Prostate gland (tissue), 2 donors: ENCODE measurements around the gene CPSF7. TPM values are rescaled to one million over a fixed set of nuclear protein-coding genes. Genes with fewer than 3 reads are reported as not detected.

Source experiments
- DNase-seq: peaks from one replicate; pipeline ENCODE4 v3.0.0-alpha.2; 2019; ENCODE audit warnings: low spot score
- H3K27ac ChIP-seq, 2 donors: fragments of 200-600 bp; sonication (generic); 2 replicates each; pipeline ENCODE4 v1.5.1; 2017 to 2019
- H3K27me3 ChIP-seq: fragments of 200-600 bp; sonication (generic); replicated peaks from 2 replicates; pipeline ENCODE4 v1.5.1; 2019; ENCODE audit not compliant: insufficient read depth
- H3K36me3 ChIP-seq, 2 donors: fragments of 200-600 bp; sonication (generic); 1 replicate in 1 of 2; 2 replicates in 1 of 2; pipeline versions ENCODE4 v1.5.1 to v1.8.1; 2017 to 2019
- H3K4me1 ChIP-seq: fragments of 200-600 bp; sonication (generic); replicated peaks from 2 replicates; pipeline ENCODE4 v1.5.1; 2019
- H3K4me3 ChIP-seq, 2 donors: fragments of 200-600 bp; sonication (generic); 2 replicates each; pipeline ENCODE4 v1.5.1; 2017 to 2019
- H3K9me3 ChIP-seq: fragments of 200-600 bp; sonication (generic); 2 replicates; pipeline ENCODE4 v1.5.1; 2017
- POLR2A ChIP-seq: fragments of 450-650 bp; IDR thresholded peaks from one replicate; pipeline ENCODE4 v1.6.1; 2016; ENCODE audit warnings: antibody characterized with exemption, mild to moderate bottlenecking
- POLR2AphosphoS5 ChIP-seq: sonication (generic); formaldehyde crosslinking; IDR thresholded peaks from one replicate; pipeline ENCODE4 v1.6.1; 2017; ENCODE audit warnings: antibody characterized with exemption
- WGBS: methylation state at CpG from one replicate; pipeline ENCODE4 v1.1.5; 2018; 5-methylcytosine and 5-hydroxymethylcytosine counted together
- intact Hi-C: fragments of 100-400 bp; cut with DNase I; formaldehyde crosslinking; loops from one replicate; pipeline ENCODE4 v1.14.2; 2022
- total RNA-seq, 2 donors: library from RNA; depleted of rRNA; stranded (reverse); fragments of >200 nt; gene quantifications; one replicate each; pipeline ENCODE4 v1.1.0, GENCODE V29; 2016
- TF ChIP-seq, protein P1 (sequence below), 4 experiments: fragments of 200-600 bp in 2 of 4; fragments of 450-650 bp in 2 of 4; sonication (generic) in 2 of 4; IDR thresholded peaks; 1 replicate in 3 of 4; 2 replicates in 1 of 4; pipeline ENCODE4 v1.5.1; 2016 to 2019; ENCODE audit warnings: antibody characterized with exemption in 4 of 4, mild to moderate bottlenecking in 2 of 4, moderate library complexity in 2 of 4

The CPSF7 gene
- total RNA-seq, 2 donors from 2014 or later = 44.7 to 66.8 TPM

DNA sequence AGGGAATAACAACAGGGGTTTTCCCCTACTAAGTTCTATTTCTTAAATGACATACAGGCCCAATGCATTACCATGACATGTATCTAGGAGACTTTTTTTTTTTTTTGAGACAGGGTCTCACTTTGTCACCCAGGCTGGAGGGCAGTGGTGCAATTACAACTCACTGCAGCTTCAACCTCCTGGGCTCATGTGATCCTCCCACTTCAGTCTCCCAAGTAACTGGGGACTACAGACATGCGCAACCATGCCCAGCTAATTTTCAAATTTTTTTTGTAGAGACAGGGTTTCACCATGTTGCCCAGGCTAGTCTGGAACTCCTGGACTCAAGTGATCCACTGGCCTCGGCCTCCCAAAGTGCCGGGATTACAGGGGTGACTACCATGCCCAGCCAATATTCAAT lies 7.5 kb downstream of the CPSF7 start:
- Histone ChIP-seq H3K36me3 (peaks cover 0 to 5% of the 10 kb centered on the region in 2 donors), H3K27ac (no peak overlapping the region), H3K4me3 (no peak overlapping the region), H3K4me1 (peaks cover 7% of the 10 kb centered on the region), H3K9me3 (no peaks in the 10 kb centered on the region), H3K27me3 (no peaks in the 10 kb centered on the region)
- TF ChIP-seq POLR2A (no peak), POLR2AphosphoS5 (no peak)
- TF ChIP-seq, protein P1, sequence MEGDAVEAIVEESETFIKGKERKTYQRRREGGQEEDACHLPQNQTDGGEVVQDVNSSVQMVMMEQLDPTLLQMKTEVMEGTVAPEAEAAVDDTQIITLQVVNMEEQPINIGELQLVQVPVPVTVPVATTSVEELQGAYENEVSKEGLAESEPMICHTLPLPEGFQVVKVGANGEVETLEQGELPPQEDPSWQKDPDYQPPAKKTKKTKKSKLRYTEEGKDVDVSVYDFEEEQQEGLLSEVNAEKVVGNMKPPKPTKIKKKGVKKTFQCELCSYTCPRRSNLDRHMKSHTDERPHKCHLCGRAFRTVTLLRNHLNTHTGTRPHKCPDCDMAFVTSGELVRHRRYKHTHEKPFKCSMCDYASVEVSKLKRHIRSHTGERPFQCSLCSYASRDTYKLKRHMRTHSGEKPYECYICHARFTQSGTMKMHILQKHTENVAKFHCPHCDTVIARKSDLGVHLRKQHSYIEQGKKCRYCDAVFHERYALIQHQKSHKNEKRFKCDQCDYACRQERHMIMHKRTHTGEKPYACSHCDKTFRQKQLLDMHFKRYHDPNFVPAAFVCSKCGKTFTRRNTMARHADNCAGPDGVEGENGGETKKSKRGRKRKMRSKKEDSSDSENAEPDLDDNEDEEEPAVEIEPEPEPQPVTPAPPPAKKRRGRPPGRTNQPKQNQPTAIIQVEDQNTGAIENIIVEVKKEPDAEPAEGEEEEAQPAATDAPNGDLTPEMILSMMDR (IDR thresholded peaks at IDR 0.05) = no peak
- 92% methylated on average over 3 of the region's 3 CpGs for WGBS
- intact Hi-C loops = no loop called here
- DNase-seq = no peak

DNA sequence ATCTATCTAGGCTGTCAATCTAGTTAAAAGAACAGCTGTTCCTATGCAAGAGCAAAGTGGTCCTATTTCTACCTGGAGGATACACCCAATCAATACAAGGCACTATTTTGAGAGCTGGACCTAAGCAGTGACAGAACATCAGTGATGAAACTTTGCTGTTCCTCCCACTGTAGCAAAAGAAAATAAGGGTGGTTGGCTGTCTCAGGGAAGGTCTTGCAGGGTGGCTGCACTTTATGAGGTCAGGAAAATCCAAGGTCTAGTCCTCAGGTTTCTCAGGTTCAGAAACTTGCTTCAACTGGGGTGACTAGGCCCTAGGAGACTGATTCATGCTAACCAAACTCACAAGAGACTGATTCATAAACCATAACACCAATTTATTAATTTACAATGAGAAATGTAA lies 11.6 kb downstream of the CPSF7 start:
- H3K9me3 ChIP-seq = no peaks in the 10 kb centered on the region
- H3K36me3 ChIP-seq = peaks cover 18 to 21% of the 10 kb centered on the region in 2 donors
- H3K27ac ChIP-seq = no peak overlapping the region
- no peaks in the 10 kb centered on the region for H3K4me1 ChIP-seq
- intact Hi-C loops = no loop called here
- no peak for DNase-seq
- no peak overlapping the region for H3K4me3 ChIP-seq
- H3K27me3 ChIP-seq = no peaks in the 10 kb centered on the region
- TF ChIP-seq POLR2A (no peak), POLR2AphosphoS5 (no peak)
- TF ChIP-seq, protein P1 (IDR thresholded peaks at IDR 0.05) = no peak

DNA sequence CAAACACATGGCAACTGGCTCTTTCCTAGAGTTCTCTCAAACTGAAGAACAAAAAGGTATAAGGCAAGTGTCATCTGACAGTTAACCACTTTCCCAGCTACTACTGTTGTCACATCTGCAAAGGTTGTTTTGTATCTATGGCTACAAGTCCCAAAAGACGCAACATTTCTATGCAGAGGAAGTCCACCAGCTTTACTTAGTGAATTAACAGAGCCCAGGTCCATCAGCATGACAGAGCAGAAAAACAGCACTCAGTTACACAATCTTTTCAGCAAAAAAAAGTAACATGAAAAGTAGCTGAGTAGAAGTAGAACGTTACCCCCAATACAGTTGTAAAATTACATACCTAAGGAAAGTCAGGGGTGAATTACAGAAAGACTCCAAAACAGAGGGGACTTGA lies 12.1 kb downstream of the CPSF7 start:
- H3K4me1 ChIP-seq = no peaks in the 10 kb centered on the region
- TF ChIP-seq POLR2A = no peak
- TF ChIP-seq, protein P1 (IDR thresholded peaks at IDR 0.05) = no peak
- no peak for TF ChIP-seq POLR2AphosphoS5

DNA sequence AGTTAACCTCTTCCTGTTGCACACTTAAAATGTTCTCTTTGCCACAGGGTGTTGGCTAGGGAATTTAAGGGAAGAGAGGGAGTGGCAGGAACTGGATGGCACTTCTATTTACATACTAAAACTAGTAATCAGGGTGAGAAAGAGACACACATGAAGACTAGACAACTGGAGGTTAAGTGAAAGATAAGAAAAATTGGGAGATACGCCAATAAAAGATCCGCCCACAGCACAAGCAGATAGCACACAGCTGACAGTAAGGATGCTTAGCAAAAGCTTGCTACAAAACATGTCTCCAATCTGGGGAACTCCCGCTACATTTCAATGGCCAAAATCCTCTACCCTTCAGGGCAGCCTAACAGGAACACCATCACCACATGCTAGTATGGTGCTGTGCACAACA lies 12.8 kb downstream of the CPSF7 start:
- no peak for TF ChIP-seq POLR2AphosphoS5
- TF ChIP-seq POLR2A = no peak
- TF ChIP-seq, protein P1 (IDR thresholded peaks at IDR 0.05) = no peak
- H3K9me3 ChIP-seq = no peaks in the 10 kb centered on the region
- no peak overlapping the region for H3K27ac ChIP-seq
- H3K27me3 ChIP-seq = no peaks in the 10 kb centered on the region
- intact Hi-C loops = no loop called here
- H3K4me1 ChIP-seq = no peaks in the 10 kb centered on the region
- DNase-seq = no peak
- peaks cover 19 to 22% of the 10 kb centered on the region in 2 donors for H3K36me3 ChIP-seq
- WGBS = 77% methylated on average over 3 of the region's 3 CpGs
- no peak overlapping the region for H3K4me3 ChIP-seq

More for the DNA sequence above, 12.1 kb downstream of the CPSF7 start:
- 75% methylated on average over 2 of the region's 2 CpGs for WGBS
- Histone ChIP-seq H3K9me3 (no peaks in the 10 kb centered on the region), H3K36me3 (peaks cover 19 to 21% of the 10 kb centered on the region in 2 donors), H3K27me3 (no peaks in the 10 kb centered on the region), H3K27ac (no peak overlapping the region), H3K4me3 (no peak overlapping the region)
- intact Hi-C loops = no loop called here
- DNase-seq = no peak

DNA sequence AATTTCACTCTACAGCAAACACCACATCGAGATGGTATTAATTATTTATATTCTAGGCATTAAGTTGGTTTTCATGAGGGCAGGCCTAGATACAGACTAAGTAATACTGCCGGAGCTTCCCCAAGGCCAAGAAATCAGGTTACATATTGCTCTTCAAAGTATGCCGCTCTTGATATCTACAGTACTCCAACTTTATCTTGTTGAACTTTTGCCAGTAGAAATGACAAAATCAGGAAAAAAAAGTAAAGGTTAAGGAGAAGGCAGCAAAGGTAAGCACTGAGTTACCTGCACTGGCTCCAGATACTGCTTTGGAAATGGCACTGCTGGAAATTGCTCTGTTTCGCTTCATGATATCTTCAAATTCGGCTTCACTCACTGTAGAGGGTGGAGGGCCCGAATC lies 14.4 kb downstream of the CPSF7 start:
- Histone ChIP-seq H3K36me3 (peaks cover 24 to 26% of the 10 kb centered on the region in 2 donors), H3K27me3 (no peaks in the 10 kb centered on the region), H3K4me1 (no peaks in the 10 kb centered on the region), H3K4me3 (no peak overlapping the region), H3K27ac (no peak overlapping the region), H3K9me3 (no peaks in the 10 kb centered on the region)
- 98% methylated on average over 6 of the region's 6 CpGs for WGBS
- DNase-seq = no peak
- intact Hi-C loops = no loop called here
- TF ChIP-seq, protein P1 (IDR thresholded peaks at IDR 0.05) = no peak
- TF ChIP-seq POLR2A (no peak), POLR2AphosphoS5 (no peak)
